Neural progenitor cell (in vitro differentiated cells): ENCODE results near the gene FKBP15.
"Not testable (repeated sequence)": the region's sequence is repeated elsewhere in the genome, so short reads cannot be mapped to it uniquely, and the experiment has no call there.

Experiments
- EZH2 ChIP-seq: fragments of 200-600 bp; sonication (generic); IDR thresholded peaks from 2 replicates; pipeline ENCODE4 v1.6.1; 2017; ENCODE audit warnings: antibody characterized with exemption, mild to moderate bottlenecking, moderate library complexity
- TF ChIP-seq, protein P1 (sequence below): fragments of 200-600 bp; sonication (generic); IDR thresholded peaks from 2 replicates; pipeline ENCODE4 v1.5.1; 2017; ENCODE audit warnings: antibody characterized with exemption, mild to moderate bottlenecking

DNA sequence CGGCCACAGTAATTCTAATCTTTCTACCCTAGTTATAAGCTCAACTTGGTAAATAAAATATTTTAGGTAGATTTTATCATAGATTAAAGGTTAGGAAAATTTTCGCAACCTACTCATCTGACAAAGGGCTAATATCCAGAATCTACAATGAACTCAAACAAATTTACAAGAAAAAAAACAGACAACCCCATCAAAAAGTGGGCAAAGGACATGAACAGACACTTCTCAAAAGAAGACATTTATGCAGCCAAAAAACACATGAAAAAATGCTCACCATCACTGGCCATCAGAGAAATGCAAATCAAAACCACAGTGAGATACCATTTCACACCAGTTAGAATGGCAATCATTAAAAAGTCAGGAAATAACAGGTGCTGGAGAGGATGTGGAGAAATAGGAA, 28.6 kb upstream of the FKBP15 start:
- TF ChIP-seq, protein P1, sequence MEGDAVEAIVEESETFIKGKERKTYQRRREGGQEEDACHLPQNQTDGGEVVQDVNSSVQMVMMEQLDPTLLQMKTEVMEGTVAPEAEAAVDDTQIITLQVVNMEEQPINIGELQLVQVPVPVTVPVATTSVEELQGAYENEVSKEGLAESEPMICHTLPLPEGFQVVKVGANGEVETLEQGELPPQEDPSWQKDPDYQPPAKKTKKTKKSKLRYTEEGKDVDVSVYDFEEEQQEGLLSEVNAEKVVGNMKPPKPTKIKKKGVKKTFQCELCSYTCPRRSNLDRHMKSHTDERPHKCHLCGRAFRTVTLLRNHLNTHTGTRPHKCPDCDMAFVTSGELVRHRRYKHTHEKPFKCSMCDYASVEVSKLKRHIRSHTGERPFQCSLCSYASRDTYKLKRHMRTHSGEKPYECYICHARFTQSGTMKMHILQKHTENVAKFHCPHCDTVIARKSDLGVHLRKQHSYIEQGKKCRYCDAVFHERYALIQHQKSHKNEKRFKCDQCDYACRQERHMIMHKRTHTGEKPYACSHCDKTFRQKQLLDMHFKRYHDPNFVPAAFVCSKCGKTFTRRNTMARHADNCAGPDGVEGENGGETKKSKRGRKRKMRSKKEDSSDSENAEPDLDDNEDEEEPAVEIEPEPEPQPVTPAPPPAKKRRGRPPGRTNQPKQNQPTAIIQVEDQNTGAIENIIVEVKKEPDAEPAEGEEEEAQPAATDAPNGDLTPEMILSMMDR, result not testable (repeated sequence)
- TF ChIP-seq EZH2, result not testable (repeated sequence)
